ENCODE results near the gene HSP90AB1.

DNA sequence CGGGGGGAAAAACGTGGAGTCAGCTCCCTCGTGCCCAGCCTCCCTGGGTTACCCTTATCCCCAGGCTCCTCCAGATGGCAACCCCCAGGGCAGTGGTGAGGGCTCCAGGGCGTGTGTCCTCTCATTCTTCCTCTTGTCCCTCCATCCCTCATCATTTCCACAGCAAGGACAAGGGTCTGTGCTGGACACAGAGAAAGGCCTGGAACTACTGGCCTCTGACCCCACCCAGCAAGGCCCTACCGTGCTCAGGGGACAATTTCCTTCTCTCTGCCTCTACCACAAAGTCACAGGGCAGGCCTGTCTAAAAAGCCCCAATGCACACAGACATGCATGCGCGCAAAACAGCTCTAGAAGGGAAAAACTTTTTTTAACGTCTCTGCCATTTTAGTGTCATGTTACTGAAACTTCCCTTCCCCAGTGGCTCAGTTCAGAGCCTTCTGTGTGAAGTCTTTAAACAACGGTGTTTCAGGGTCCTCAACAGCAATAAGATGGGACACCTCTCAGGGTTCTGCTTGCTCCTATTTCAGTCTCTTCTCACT is 11.5 kb downstream of the HSP90AB1 start:
- TF ChIP-seq CTCF (IDR thresholded peaks at IDR 0.05; ENCODE audit: poor library complexity): no peak
- TF ChIP-seq EZH2 (IDR thresholded peaks at IDR 0.05; ENCODE audit: borderline replicate concordance): no peak

Data from hepatocyte (in vitro differentiated cells).